Upper lobe of right lung (tissue), 1 donor: ENCODE measurements around the gene BAHCC1. TPM values are rescaled to one million over a fixed set of nuclear protein-coding genes. Genes with fewer than 3 reads are reported as not detected.
"Not testable (repeated sequence)": the region's sequence is repeated elsewhere in the genome, so short reads cannot be mapped to it uniquely, and the experiment has no call there.

Source experiments
- ATAC-seq: fragments of 200-7000 bp; cut with Tn5 transposase; one replicate; pipeline ENCODE4 v1.9.1; 2020; ENCODE audit warnings: mild to moderate bottlenecking, moderate library complexity
- DNase-seq: peaks from one replicate; pipeline ENCODE4 v3.0.0-alpha.2; 2020
- H3K27ac ChIP-seq: fragments of 200-600 bp; one replicate; pipeline ENCODE4 v1.8.0; 2022
- H3K27me3 ChIP-seq: fragments of 200-600 bp; one replicate; pipeline ENCODE4 v1.8.0; 2022; ENCODE audit warnings: mild to moderate bottlenecking
- H3K36me3 ChIP-seq: fragments of 200-600 bp; one replicate; pipeline ENCODE4 v1.8.0; 2022
- H3K4me1 ChIP-seq: fragments of 200-600 bp; one replicate; pipeline ENCODE4 v1.8.0; 2022
- H3K4me3 ChIP-seq: fragments of 200-600 bp; one replicate; pipeline ENCODE4 v1.8.0; 2022; ENCODE audit warnings: mild to moderate bottlenecking
- H3K9me3 ChIP-seq: fragments of 200-600 bp; one replicate; pipeline ENCODE4 v1.8.0; 2022
- CTCF ChIP-seq: fragments of 200-600 bp; IDR thresholded peaks from one replicate; pipeline ENCODE4 v1.8.0; 2022; ENCODE audit warnings: antibody characterized with exemption
- intact Hi-C: fragments of 100-400 bp; cut with DNase I; formaldehyde crosslinking; loops from one replicate; pipeline ENCODE4 v1.11.0; 2022
- total RNA-seq: library from RNA; stranded (reverse); fragmentation: NEBNext Ultra II Directional; extraction: Animal tissue kit (Norgen Biotek cat#: 25700); gene quantifications from one replicate; pipeline ENCODE4 v1.2.1, GENCODE V29; 2021
- donor health status: DM: no; HTN: yes; CAD: no; lungs with severe emphysema.

Gene BAHCC1
- total RNA-seq, 1 donor from 2014 or later, result 23.3 TPM

- no peak for TF ChIP-seq CTCF
- Histone ChIP-seq H3K36me3 (no peaks in the 10 kb centered on the region), H3K4me1 (peaks cover 8% of the 10 kb centered on the region), H3K27ac (no peak overlapping the region), H3K27me3 (no peaks in the 10 kb centered on the region), H3K9me3 (no peaks in the 10 kb centered on the region), H3K4me3 (no peak overlapping the region)
- intact Hi-C loops, result no loop called here
- DNase-seq, result no peak
- no peak for ATAC-seq
Observed at GRCh38 chr17:81349397-81350319, 45.6 kb upstream of the BAHCC1 start.

DNA sequence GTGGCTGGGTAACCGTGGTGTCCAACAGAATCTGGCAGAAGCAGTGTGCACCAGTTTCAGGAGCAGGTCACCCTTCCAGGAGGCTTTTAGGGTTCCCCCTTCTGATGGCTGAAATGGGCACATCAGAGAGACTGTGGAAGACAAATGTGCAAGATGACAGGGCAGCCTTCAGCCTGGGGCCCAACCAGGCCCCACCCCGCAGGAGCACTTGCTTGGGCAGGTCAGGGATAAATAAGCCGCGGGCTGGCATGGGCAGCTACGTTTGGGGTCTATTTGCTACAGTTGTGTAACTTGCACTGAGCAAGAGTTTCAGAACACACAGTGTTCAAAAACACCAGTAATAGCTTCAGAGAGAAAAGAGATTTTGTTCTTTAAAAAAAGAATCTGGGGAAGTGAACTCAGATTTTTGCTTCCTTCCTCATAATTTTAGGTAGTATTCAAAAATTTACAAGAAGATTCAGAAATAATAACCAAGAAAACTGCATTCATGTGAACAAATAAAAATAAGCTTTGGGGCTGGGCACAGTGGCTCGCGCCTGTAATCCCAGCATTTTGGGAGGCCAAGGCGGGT, 44.9 kb upstream of the BAHCC1 start:
- no peak for ATAC-seq

GRCh38 chr17:81351329-81352052, 43.8 kb upstream of the BAHCC1 start:
- H3K36me3 ChIP-seq, intact Hi-C loops, ATAC-seq, H3K4me3 ChIP-seq, H3K27me3 ChIP-seq, H3K9me3 ChIP-seq, DNase-seq, H3K27ac ChIP-seq, H3K4me1 ChIP-seq: not testable (repeated sequence)

More for the DNA sequence above, 44.9 kb upstream of the BAHCC1 start:
- H3K36me3 ChIP-seq, result no peaks in the 10 kb centered on the region
- H3K4me3 ChIP-seq, result no peak overlapping the region
- no peak overlapping the region for H3K27ac ChIP-seq
- H3K27me3 ChIP-seq, result no peaks in the 10 kb centered on the region
- DNase-seq, result no peak
- no peak for TF ChIP-seq CTCF
- peaks cover 8% of the 10 kb centered on the region for H3K4me1 ChIP-seq
- H3K9me3 ChIP-seq, result no peaks in the 10 kb centered on the region
- intact Hi-C loops, result no loop called here

GRCh38 chr17:81352056-81352455, 43.2 kb upstream of the BAHCC1 start:
- H3K27me3 ChIP-seq, H3K4me3 ChIP-seq, DNase-seq, H3K9me3 ChIP-seq, ATAC-seq, intact Hi-C loops, H3K36me3 ChIP-seq, H3K4me1 ChIP-seq, H3K27ac ChIP-seq: not testable (repeated sequence)

- no peak for TF ChIP-seq CTCF
Observed at GRCh38 chr17:81354252-81354953, 40.9 kb upstream of the BAHCC1 start.

DNA sequence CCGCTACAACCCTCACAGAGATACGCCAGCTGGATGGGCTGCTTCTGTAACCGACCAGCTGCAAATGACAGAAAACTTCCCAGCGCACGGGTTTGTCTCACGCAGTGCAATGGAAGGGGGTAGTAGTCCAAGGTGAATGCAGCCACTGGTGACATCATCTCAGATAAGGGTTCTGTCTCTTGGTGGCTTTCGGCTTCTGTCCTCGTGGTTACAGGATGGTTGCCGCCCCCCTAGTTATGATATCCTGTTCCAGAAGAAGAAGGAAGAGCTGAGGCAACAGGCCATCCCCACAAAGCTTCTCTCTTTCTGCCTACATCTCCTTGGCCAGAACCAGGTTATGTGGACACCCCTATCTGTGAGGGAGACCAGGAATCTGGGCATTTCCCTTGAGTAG, 40.3 kb upstream of the BAHCC1 start:
- no peaks in the 10 kb centered on the region for H3K27me3 ChIP-seq
- DNase-seq (no peak), ATAC-seq (peak; percentile 77)
- no peaks in the 10 kb centered on the region for H3K4me1 ChIP-seq
- H3K9me3 ChIP-seq, result no peaks in the 10 kb centered on the region
- H3K4me3 ChIP-seq, result no peak overlapping the region
- H3K27ac ChIP-seq, result no peak overlapping the region
- intact Hi-C loops, result no loop called here
- no peak for TF ChIP-seq CTCF
- H3K36me3 ChIP-seq, result no peaks in the 10 kb centered on the region

More at GRCh38 chr17:81354252-81354953, 40.9 kb upstream of the BAHCC1 start:
- no peaks in the 10 kb centered on the region for H3K36me3 ChIP-seq
- no peaks in the 10 kb centered on the region for H3K27me3 ChIP-seq
- H3K9me3 ChIP-seq, result no peaks in the 10 kb centered on the region
- H3K27ac ChIP-seq, result no peak overlapping the region
- no peak overlapping the region for H3K4me3 ChIP-seq
- DNase-seq (no peak), ATAC-seq (no peak)
- intact Hi-C loops, result no loop called here
- H3K4me1 ChIP-seq, result no peaks in the 10 kb centered on the region
